Spinal cord (tissue), 10 donors: ENCODE measurements around the gene SIGLEC9. TPM values are rescaled to one million over a fixed set of nuclear protein-coding genes. Genes with fewer than 3 reads are reported as not detected.
A peak's percentile ranks its signal among the peaks of the same experiment; 100 is the strongest.

ENCODE experiments used
- DNase-seq, 6 donors: peaks; one replicate each; pipeline versions ENCODE4 v3.0.0 to v3.0.0-alpha.2; 2013 to 2015; ENCODE audit warnings: low spot score in 6 of 6, low read depth in 4 of 6
- H3K27ac ChIP-seq: one replicate; pipeline ENCODE4 v1.5.1; 2013; ENCODE audit warnings: low read depth, low read length, control low read depth
- H3K27me3 ChIP-seq: one replicate; pipeline ENCODE4 v1.6.1; 2013; ENCODE audit warnings: low read length; ENCODE audit not compliant: control insufficient read depth, insufficient read depth
- H3K36me3 ChIP-seq: one replicate; pipeline ENCODE4 v1.6.1; 2013; ENCODE audit warnings: low read length; ENCODE audit not compliant: control insufficient read depth, insufficient read depth
- H3K4me1 ChIP-seq: one replicate; pipeline ENCODE4 v1.6.1; 2013; ENCODE audit warnings: low read length; ENCODE audit not compliant: control insufficient read depth, insufficient read depth
- H3K4me3 ChIP-seq: one replicate; pipeline ENCODE4 v1.5.1; 2013; ENCODE audit warnings: low read depth, low read length, control low read depth
- H3K9me3 ChIP-seq: one replicate; pipeline ENCODE4 v1.6.1; 2013; ENCODE audit warnings: low read length; ENCODE audit not compliant: control insufficient read depth, insufficient read depth
- WGBS: methylation state at CpG from one replicate; pipeline ENCODE4 v1.1.5; 2013; ENCODE audit warnings: missing lambda C conversion rate; ENCODE audit not compliant: insufficient coverage; 5-methylcytosine and 5-hydroxymethylcytosine counted together
- polyA plus RNA-seq, 2 donors: library from polyadenylated mRNA; unstranded; fragments of 120-200 nt; gene quantifications; one replicate each; pipeline ENCODE4 v1.2.1, GENCODE V29; 2013; ENCODE audit not compliant: insufficient read length in 2 of 2
- total RNA-seq, 2 donors: library from RNA; depleted of rRNA in 1 of 2; stranded (reverse); fragments of 120-200 nt in 1 of 2; fragments of >200 nt in 1 of 2; gene quantifications; one replicate each; pipeline versions ENCODE4 v1.2.3 to v1.2.4, GENCODE V29; 2013 to 2014
- donor health status: healthy.

Gene SIGLEC9
- total and polyA plus RNA-seq, 4 donors: 1.2 to 2.2 (median 1.7) TPM

GRCh38 chr19:51129716-51130115, 5.0 kb downstream of the SIGLEC9 start:
- Histone ChIP-seq H3K9me3 (no peaks in the 10 kb centered on the region), H3K27ac (no peak overlapping the region), H3K36me3 (no peaks in the 10 kb centered on the region), H3K27me3 (no peaks in the 10 kb centered on the region), H3K4me3 (no peak overlapping the region), H3K4me1 (no peaks in the 10 kb centered on the region)
- no peak for DNase-seq
- WGBS: 89% methylated on average over 8 of the region's 8 CpGs

GRCh38 chr19:51131780-51132680, 7.3 kb downstream of the SIGLEC9 start:
- no peaks in the 10 kb centered on the region for H3K27me3 ChIP-seq
- no peak overlapping the region for H3K4me3 ChIP-seq
- peak in 4 of 6 donors; percentile 14 to 72 (median 42) for DNase-seq
- H3K27ac ChIP-seq: no peak overlapping the region
- 56% methylated on average over 20 of the region's 24 CpGs for WGBS
- no peaks in the 10 kb centered on the region for H3K4me1 ChIP-seq
- H3K9me3 ChIP-seq: no peaks in the 10 kb centered on the region
- H3K36me3 ChIP-seq: no peaks in the 10 kb centered on the region

- Histone ChIP-seq H3K4me1 (peaks cover 3% of the 10 kb centered on the region), H3K9me3 (no peaks in the 10 kb centered on the region), H3K4me3 (no peak overlapping the region), H3K27me3 (no peaks in the 10 kb centered on the region), H3K36me3 (no peaks in the 10 kb centered on the region), H3K27ac (no peak overlapping the region)
- 71% methylated on average over 1 of the region's 5 CpGs for whole genome bisulfite sequencing
- DNase-seq: no peak
These were observed 10.3 kb downstream of the SIGLEC9 start for GRCh38 chr19:51135004-51135403.

DNA sequence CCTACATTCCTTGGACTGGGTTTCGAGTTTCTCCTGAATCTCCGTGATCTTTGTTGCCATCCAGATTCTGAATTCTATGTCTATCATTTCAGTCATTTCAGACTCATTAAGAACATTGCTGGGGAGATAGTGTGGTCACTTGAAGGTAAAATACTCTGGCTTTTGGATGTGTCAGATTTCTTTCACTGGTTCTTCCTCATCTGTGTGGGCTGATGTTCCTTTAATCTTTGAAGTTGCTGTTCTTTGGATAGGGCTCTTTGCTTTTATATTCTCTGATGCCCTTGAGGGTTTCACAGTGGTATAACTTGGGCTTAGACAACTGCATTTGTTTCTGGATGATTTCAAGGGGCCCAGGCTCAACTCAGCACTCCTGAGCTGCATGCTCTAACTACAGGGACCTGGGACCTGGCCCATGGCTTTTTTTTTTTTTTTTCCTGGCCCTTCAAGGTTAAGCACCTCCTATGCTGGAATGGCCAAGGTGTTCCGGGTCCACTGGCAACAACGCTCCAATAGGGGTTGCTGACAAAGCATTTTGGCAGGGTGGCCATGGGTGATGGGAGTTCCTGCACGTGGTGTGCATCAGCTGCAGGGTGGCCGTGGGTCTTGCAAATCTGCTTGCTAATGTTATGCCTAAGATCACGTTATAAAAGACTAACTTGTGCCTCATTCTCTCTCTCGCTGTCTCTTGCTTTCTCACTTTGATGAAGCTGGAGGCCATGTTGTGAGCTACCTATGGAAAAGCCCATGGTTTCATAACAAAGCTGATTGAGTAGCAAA, 11.5 kb downstream of the SIGLEC9 start:
- H3K27me3 ChIP-seq: no peaks in the 10 kb centered on the region
- no peak overlapping the region for H3K4me3 ChIP-seq
- DNase-seq: no peak
- WGBS: 89% methylated on average over 4 of the region's 8 CpGs
- no peaks in the 10 kb centered on the region for H3K9me3 ChIP-seq
- no peaks in the 10 kb centered on the region for H3K36me3 ChIP-seq
- H3K4me1 ChIP-seq: peaks cover 4% of the 10 kb centered on the region
- no peak overlapping the region for H3K27ac ChIP-seq

- H3K4me3 ChIP-seq: no peak overlapping the region
- H3K4me1 ChIP-seq: peaks cover 10% of the 10 kb centered on the region
- H3K27ac ChIP-seq: no peak overlapping the region
- H3K27me3 ChIP-seq: no peaks in the 10 kb centered on the region
- no peak for DNase-seq
- 70% methylated on average over 10 of the region's 12 CpGs for WGBS
- no peaks in the 10 kb centered on the region for H3K9me3 ChIP-seq
- H3K36me3 ChIP-seq: no peaks in the 10 kb centered on the region
These were observed 12.3 kb downstream of the SIGLEC9 start for GRCh38 chr19:51136851-51137551.

DNA sequence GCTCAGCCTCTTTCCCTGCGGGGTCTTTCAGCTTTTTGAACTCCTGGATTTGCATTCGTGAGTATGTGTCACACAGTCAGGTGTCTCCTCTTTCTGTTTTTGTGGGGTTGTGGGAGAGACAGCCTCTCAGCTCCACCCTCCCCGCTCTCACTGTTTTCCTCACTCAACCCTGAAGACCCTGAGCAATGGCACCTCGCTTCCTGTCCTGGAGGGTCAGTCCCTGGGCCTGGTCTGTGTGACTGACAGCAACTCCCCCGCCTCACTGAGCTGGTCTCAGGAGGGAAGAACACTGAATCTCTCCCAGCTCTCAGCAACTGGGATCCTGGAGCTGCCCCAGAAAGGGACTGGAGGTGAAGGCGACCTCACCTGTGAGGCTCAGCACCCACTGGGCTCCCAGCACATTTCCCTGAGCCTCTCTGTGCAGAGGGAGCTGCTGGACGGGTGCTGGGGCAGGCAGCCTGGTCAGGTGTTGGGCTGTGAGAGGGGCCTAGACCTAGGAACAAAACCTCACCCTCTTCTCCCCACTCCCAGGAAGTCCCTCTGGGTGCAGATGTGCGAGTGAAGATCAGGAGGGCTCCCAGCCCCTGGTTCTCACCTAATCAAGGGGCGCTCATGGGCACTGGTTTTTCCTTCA, 13.2 kb downstream of the SIGLEC9 start:
- WGBS: 79% methylated on average over 6 of the region's 9 CpGs
- peaks cover 10% of the 10 kb centered on the region for H3K4me1 ChIP-seq
- no peaks in the 10 kb centered on the region for H3K36me3 ChIP-seq
- no peak overlapping the region for H3K27ac ChIP-seq
- no peak for DNase-seq
- no peaks in the 10 kb centered on the region for H3K9me3 ChIP-seq
- no peak overlapping the region for H3K4me3 ChIP-seq
- no peaks in the 10 kb centered on the region for H3K27me3 ChIP-seq

GRCh38 chr19:51138549-51138979, 13.9 kb downstream of the SIGLEC9 start:
- no peaks in the 10 kb centered on the region for H3K27me3 ChIP-seq
- H3K9me3 ChIP-seq: no peaks in the 10 kb centered on the region
- no peaks in the 10 kb centered on the region for H3K36me3 ChIP-seq
- WGBS: 87% methylated on average over 3 of the region's 6 CpGs
- no peak overlapping the region for H3K4me3 ChIP-seq
- no peak overlapping the region for H3K27ac ChIP-seq
- no peak for DNase-seq
- peaks cover 10% of the 10 kb centered on the region for H3K4me1 ChIP-seq

GRCh38 chr19:51139299-51140014, 14.8 kb downstream of the SIGLEC9 start:
- WGBS: 69% methylated on average over 2 of the region's 4 CpGs
- Histone ChIP-seq H3K4me1 (peaks cover 10% of the 10 kb centered on the region), H3K27me3 (no peaks in the 10 kb centered on the region), H3K9me3 (no peaks in the 10 kb centered on the region), H3K27ac (no peak overlapping the region), H3K4me3 (no peak overlapping the region), H3K36me3 (no peaks in the 10 kb centered on the region)
- DNase-seq: no peak
